ENCODE measurements around the gene TPSAB1. TPM values are rescaled to one million over a fixed set of nuclear protein-coding genes. Genes with fewer than 3 reads are reported as not detected.
"Not testable (repeated sequence)": the region's sequence is repeated elsewhere in the genome, so short reads cannot be mapped to it uniquely, and the experiment has no call there.

The TPSAB1 gene
- total RNA-seq, 1 experiment from 2014 or later = not detected

DNA sequence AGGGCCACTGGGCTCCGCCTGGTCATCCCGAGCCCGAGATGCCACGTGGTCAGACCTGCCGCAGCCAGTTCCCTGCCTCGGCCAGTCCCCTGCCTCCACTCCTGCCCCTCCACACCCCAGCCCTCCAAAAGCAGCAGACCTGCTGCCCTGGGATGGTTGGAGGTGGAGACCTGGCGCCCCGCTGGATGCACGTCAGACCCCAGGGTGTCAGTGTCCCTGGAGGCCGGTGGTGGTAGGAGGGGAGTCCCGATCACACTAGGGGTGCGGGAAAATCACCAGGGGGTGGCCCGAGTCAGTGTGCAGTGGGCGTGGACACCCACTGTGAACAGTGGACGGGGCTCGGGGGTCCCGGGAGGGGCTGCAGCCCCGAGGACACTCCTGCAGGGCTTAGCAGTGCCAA, 42.3 kb upstream of the TPSAB1 start:
- Histone ChIP-seq H3K36me3 (ENCODE audit: control insufficient read depth, insufficient read depth, low read length) (no peaks in the 10 kb centered on the region), H3K27ac (ENCODE audit: low read length) (no peak overlapping the region), H3K27me3 (ENCODE audit: control insufficient read depth, insufficient read depth, low read length) (no peaks in the 10 kb centered on the region), H3K9me3 (ENCODE audit: control insufficient read depth, insufficient read depth, low read depth, low read length) (no peaks in the 10 kb centered on the region), H3K4me3 (ENCODE audit: low read depth in 2 of 2, low read length in 2 of 2) (no peak overlapping the region), H3K4me1 (ENCODE audit: control insufficient read depth, insufficient read depth, low read length) (peaks cover 21% of the 10 kb centered on the region)
- TF ChIP-seq SIN3A (IDR thresholded peaks at IDR 0.05; ENCODE audit: borderline replicate concordance, insufficient read depth, low read depth, low read length) (no peak), POLR2AphosphoS5 (IDR thresholded peaks at IDR 0.05; ENCODE audit: low read depth, low read length) (no peak), TCF7L2 (IDR thresholded peaks at IDR 0.05; ENCODE audit: low read depth, low read length) (no peak)
- TF ChIP-seq, protein P1, sequence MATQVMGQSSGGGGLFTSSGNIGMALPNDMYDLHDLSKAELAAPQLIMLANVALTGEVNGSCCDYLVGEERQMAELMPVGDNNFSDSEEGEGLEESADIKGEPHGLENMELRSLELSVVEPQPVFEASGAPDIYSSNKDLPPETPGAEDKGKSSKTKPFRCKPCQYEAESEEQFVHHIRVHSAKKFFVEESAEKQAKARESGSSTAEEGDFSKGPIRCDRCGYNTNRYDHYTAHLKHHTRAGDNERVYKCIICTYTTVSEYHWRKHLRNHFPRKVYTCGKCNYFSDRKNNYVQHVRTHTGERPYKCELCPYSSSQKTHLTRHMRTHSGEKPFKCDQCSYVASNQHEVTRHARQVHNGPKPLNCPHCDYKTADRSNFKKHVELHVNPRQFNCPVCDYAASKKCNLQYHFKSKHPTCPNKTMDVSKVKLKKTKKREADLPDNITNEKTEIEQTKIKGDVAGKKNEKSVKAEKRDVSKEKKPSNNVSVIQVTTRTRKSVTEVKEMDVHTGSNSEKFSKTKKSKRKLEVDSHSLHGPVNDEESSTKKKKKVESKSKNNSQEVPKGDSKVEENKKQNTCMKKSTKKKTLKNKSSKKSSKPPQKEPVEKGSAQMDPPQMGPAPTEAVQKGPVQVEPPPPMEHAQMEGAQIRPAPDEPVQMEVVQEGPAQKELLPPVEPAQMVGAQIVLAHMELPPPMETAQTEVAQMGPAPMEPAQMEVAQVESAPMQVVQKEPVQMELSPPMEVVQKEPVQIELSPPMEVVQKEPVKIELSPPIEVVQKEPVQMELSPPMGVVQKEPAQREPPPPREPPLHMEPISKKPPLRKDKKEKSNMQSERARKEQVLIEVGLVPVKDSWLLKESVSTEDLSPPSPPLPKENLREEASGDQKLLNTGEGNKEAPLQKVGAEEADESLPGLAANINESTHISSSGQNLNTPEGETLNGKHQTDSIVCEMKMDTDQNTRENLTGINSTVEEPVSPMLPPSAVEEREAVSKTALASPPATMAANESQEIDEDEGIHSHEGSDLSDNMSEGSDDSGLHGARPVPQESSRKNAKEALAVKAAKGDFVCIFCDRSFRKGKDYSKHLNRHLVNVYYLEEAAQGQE (IDR thresholded peaks at IDR 0.05; ENCODE audit: insufficient read depth in 1 of 2, low read depth in 2 of 2, low read length in 1 of 2) = no peak
- TF ChIP-seq, protein P2, sequence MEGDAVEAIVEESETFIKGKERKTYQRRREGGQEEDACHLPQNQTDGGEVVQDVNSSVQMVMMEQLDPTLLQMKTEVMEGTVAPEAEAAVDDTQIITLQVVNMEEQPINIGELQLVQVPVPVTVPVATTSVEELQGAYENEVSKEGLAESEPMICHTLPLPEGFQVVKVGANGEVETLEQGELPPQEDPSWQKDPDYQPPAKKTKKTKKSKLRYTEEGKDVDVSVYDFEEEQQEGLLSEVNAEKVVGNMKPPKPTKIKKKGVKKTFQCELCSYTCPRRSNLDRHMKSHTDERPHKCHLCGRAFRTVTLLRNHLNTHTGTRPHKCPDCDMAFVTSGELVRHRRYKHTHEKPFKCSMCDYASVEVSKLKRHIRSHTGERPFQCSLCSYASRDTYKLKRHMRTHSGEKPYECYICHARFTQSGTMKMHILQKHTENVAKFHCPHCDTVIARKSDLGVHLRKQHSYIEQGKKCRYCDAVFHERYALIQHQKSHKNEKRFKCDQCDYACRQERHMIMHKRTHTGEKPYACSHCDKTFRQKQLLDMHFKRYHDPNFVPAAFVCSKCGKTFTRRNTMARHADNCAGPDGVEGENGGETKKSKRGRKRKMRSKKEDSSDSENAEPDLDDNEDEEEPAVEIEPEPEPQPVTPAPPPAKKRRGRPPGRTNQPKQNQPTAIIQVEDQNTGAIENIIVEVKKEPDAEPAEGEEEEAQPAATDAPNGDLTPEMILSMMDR (IDR thresholded peaks at IDR 0.05) = no peak
- no TSS peak for BruUV-seq (replicated peaks)
- in situ Hi-C loops (cut with HindIII; ENCODE audit: low pct_unique_long_range_greater_than_20kb, low sequenced_read_pairs) (no loop called here), intact Hi-C loops (cut with micrococcal nuclease; ENCODE audit: unreplicated experiment) (no loop called here)
- DNase-seq (ENCODE audit: low read depth, low spot score) (no peak), ATAC-seq (no peak)
- ChIA-PET POLR2A (no interaction called here), CTCF (no interaction called here)

DNA sequence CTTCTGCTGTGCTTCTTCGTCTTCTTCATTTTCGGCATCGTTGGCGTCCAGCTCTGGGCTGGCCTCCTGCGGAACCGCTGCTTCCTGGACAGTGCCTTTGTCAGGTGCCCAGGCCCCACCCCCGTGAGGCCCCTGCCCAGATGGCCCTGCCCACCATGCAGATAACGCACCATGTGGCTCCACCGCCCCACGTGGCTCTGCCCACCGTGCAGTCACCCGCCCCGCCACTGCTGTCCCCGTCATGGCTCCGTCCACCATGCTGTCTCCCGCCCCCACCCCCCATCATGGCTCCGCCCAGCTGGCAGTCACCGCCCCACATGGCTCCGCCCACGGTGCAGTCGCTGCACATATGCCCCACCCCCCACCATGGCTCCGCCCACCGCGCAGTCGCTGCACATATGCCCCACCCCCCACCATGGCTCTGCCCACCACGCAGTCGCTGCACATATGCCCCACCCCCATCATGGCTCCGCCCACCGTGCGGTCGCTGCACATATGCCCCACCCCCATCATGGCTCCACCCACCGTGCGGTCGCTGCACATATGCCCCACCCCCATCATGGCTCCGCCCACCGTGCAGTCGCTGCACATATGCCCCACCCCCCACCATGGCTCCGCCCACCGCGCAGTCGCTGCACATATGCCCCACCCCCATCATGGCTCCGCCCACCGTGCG, 41.7 kb upstream of the TPSAB1 start:
- in situ Hi-C loops (cut with HindIII; ENCODE audit: low pct_unique_long_range_greater_than_20kb, low sequenced_read_pairs); CTCF ChIA-PET; H3K4me3 ChIP-seq (ENCODE audit: low read depth in 2 of 2, low read length in 2 of 2): not testable (repeated sequence)

DNA sequence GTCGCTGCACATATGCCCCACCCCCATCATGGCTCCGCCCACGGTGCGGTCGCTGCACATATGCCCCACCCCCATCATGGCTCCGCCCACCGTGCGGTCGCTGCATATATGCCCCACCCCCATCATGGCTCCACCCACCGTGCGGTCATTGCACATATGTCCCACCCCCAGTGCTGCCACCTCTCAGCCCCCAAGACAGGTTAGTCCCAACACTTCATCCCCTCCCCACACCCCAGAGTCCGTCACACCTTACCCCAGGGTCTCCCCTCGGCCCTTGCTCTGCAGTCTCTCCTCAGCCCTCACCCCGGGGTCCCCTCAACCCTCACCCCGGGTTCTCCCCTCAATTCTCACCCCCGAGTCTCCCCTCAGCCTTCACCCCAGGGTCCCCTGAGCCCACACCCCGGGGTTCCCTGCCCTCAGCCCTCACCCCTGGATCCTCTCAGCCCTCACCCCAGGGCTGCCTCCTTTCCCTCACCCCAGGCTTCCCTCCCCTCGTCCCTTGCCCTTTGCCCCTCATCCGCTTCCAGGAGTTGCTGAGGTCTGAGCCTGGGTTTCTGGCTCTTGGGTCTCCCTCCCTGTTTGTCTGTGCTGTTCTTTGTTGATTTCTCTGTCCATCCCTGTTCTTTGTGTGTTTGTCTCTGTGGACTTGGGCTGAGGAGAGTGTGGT, 41.0 kb upstream of the TPSAB1 start:
- CTCF ChIA-PET = no interaction called here
- Histone ChIP-seq H3K27me3 (ENCODE audit: control insufficient read depth, insufficient read depth, low read length) (no peaks in the 10 kb centered on the region), H3K4me1 (ENCODE audit: control insufficient read depth, insufficient read depth, low read length) (peaks cover 8% of the 10 kb centered on the region), H3K27ac (ENCODE audit: low read length) (no peak overlapping the region), H3K36me3 (ENCODE audit: control insufficient read depth, insufficient read depth, low read length) (no peaks in the 10 kb centered on the region), H3K4me3 (ENCODE audit: low read depth in 2 of 2, low read length in 2 of 2) (no peak overlapping the region), H3K9me3 (ENCODE audit: control insufficient read depth, insufficient read depth, low read depth, low read length) (no peaks in the 10 kb centered on the region)
- no peak for ATAC-seq
- POLR2A ChIA-PET = no interaction called here
- DNase-seq (ENCODE audit: low read depth, low spot score) = no peak
- no TSS peak for BruUV-seq (replicated peaks)
- intact Hi-C loops (cut with micrococcal nuclease; ENCODE audit: unreplicated experiment) = no loop called here
- in situ Hi-C loops (cut with HindIII; ENCODE audit: low pct_unique_long_range_greater_than_20kb, low sequenced_read_pairs) = no loop called here
- no peak for TF ChIP-seq POLR2AphosphoS5 (IDR thresholded peaks at IDR 0.05; ENCODE audit: low read depth, low read length)
- no peak for TF ChIP-seq SIN3A (IDR thresholded peaks at IDR 0.05; ENCODE audit: borderline replicate concordance, insufficient read depth, low read depth, low read length)
- TF ChIP-seq, protein P2 (IDR thresholded peaks at IDR 0.05) = no peak
- TF ChIP-seq, protein P1 (IDR thresholded peaks at IDR 0.05; ENCODE audit: insufficient read depth in 1 of 2, low read depth in 2 of 2, low read length in 1 of 2) = no peak
- no peak for TF ChIP-seq TCF7L2 (IDR thresholded peaks at IDR 0.05; ENCODE audit: low read depth, low read length)

More for the DNA sequence above, 41.7 kb upstream of the TPSAB1 start:
- H3K27me3 ChIP-seq (ENCODE audit: control insufficient read depth, insufficient read depth, low read length); H3K9me3 ChIP-seq (ENCODE audit: control insufficient read depth, insufficient read depth, low read depth, low read length); POLR2A ChIA-PET; H3K27ac ChIP-seq (ENCODE audit: low read length); intact Hi-C loops (cut with micrococcal nuclease; ENCODE audit: unreplicated experiment); BruUV-seq (replicated peaks); ATAC-seq; H3K36me3 ChIP-seq (ENCODE audit: control insufficient read depth, insufficient read depth, low read length); DNase-seq (ENCODE audit: low read depth, low spot score): not testable (repeated sequence)
- H3K4me1 ChIP-seq (ENCODE audit: control insufficient read depth, insufficient read depth, low read length) = peaks cover 15% of the 10 kb centered on the region
